Fibroblast of lung (primary cell): Measurements from ENCODE around the gene ALMS1. TPM values are rescaled to one million over a fixed set of nuclear protein-coding genes. Genes with fewer than 3 reads are reported as not detected.
"Not testable (repeated sequence)": the region's sequence is repeated elsewhere in the genome, so short reads cannot be mapped to it uniquely, and the experiment has no call there.

Experiments used
- DNase-seq, 2 donors: peaks; one replicate each; pipeline versions ENCODE4 v3.0.0 to v3.0.0-alpha.2; 2010; ENCODE audit warnings: low read depth in 2 of 2
- H2AFZ ChIP-seq: 2 replicates; pipeline ENCODE4 v1.5.1; 2012; ENCODE audit warnings: low read length, control low read depth, inconsistent platforms
- H3K27ac ChIP-seq: 2 replicates; pipeline ENCODE4 v1.5.1; 2011; ENCODE audit warnings: low read length, control low read depth; ENCODE audit not compliant: insufficient read depth
- H3K27me3 ChIP-seq: 2 replicates; pipeline ENCODE4 v1.5.1; 2011; ENCODE audit warnings: mild to moderate bottlenecking, low read length; ENCODE audit not compliant: control insufficient read depth, insufficient read depth
- H3K36me3 ChIP-seq: 2 replicates; pipeline ENCODE4 v1.5.1; 2011; ENCODE audit warnings: low read length; ENCODE audit not compliant: control insufficient read depth, insufficient read depth
- H3K4me1 ChIP-seq: 2 replicates; pipeline ENCODE4 v1.5.1; 2011; ENCODE audit warnings: low read length; ENCODE audit not compliant: control insufficient read depth, insufficient read depth; ENCODE audit errors: extremely low read depth
- H3K4me2 ChIP-seq: 2 replicates; pipeline ENCODE4 v1.5.1; 2011; ENCODE audit warnings: low read length, control low read depth; ENCODE audit not compliant: insufficient read depth; ENCODE audit errors: extremely low read depth
- H3K4me3 ChIP-seq, 4 experiments: fragments of 200-600 bp in 1 of 4; sonication (generic) in 1 of 4; replicated peaks in 1 of 4; 2 replicates each; pipeline ENCODE4 v1.5.1; 2011 to 2016; ENCODE audit warnings: low read length in 4 of 4, low read depth in 3 of 4, mild to moderate bottlenecking in 3 of 4, control low read depth in 2 of 4, inconsistent platforms in 1 of 4, mixed read lengths in 1 of 4; ENCODE audit not compliant: insufficient read depth in 1 of 4; ENCODE audit errors: control extremely low read depth in 1 of 4
- H3K79me2 ChIP-seq: 2 replicates; pipeline ENCODE4 v1.5.1; 2012; ENCODE audit warnings: mild to moderate bottlenecking, low read length, inconsistent platforms; ENCODE audit not compliant: control insufficient read depth, insufficient read depth
- H3K9ac ChIP-seq: 2 replicates; pipeline ENCODE4 v1.5.1; 2011; ENCODE audit warnings: mild to moderate bottlenecking, low read length, control low read depth; ENCODE audit not compliant: insufficient read depth
- H3K9me3 ChIP-seq: 2 replicates; pipeline ENCODE4 v1.5.1; 2012; ENCODE audit warnings: low read depth, low read length; ENCODE audit not compliant: control insufficient read depth, insufficient read depth
- H4K20me1 ChIP-seq: 2 replicates; pipeline ENCODE4 v1.5.1; 2011; ENCODE audit warnings: low read length; ENCODE audit not compliant: control insufficient read depth, insufficient read depth; ENCODE audit errors: extremely low read depth
- EZH2 ChIP-seq: IDR thresholded peaks from 2 replicates; pipeline ENCODE4 v1.5.1; 2012; ENCODE audit warnings: low read length, control low read depth, mild to moderate bottlenecking; ENCODE audit errors: missing control alignments
- polyA plus RNA-seq, 2 donors: library from polyadenylated mRNA; depleted of rRNA in 1 of 2; stranded (reverse) in 1 of 2; unstranded in 1 of 2; fragments of >200 nt; gene quantifications; 2 replicates each; pipeline ENCODE4 v1.2.1, GENCODE V29; 2011 to 2012; ENCODE audit warnings: missing spikeins in 1 of 2
- total RNA-seq: library from RNA; depleted of rRNA; stranded (reverse); fragments of >200 nt; gene quantifications from 2 replicates; pipeline ENCODE4 v1.2.1, GENCODE V29; 2014
- TF ChIP-seq, protein P1 (sequence below), 2 donors: IDR thresholded peaks in 1 of 2; conservative IDR thresholded peaks in 1 of 2; 1 replicate in 1 of 2; 2 replicates in 1 of 2; pipeline ENCODE4 v1.5.1; 2011 to 2012; ENCODE audit warnings: low read length in 2 of 2, control low read depth in 1 of 2, inconsistent platforms in 1 of 2, low read depth in 1 of 2, mild to moderate bottlenecking in 1 of 2

ALMS1 gene
- total and polyA plus RNA-seq, 2 donors (not counting 1 experiment from before 2014, with no cell fraction given), result 7.5 to 13.4 TPM

DNA sequence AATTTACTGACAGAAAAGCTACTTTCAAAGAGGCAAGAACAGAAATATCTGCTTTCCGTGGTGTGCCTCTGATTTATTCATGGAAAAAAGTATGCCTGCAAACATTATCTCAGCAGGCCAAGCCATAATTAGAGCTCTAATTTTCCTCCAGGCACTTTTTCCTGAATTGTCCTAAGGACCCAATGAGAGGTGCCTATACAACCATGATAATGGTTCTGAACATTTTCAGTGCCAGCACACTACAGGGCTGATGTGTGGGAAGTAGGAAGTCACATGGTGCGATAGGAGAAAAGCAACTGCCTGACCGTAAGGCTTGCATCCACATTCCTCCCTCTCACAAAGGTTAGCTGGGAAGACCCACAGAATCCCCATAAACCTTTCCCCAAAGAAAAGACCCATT is 46.4 kb upstream of the ALMS1 start:
- no peak for TF ChIP-seq EZH2
- TF ChIP-seq, protein P1, sequence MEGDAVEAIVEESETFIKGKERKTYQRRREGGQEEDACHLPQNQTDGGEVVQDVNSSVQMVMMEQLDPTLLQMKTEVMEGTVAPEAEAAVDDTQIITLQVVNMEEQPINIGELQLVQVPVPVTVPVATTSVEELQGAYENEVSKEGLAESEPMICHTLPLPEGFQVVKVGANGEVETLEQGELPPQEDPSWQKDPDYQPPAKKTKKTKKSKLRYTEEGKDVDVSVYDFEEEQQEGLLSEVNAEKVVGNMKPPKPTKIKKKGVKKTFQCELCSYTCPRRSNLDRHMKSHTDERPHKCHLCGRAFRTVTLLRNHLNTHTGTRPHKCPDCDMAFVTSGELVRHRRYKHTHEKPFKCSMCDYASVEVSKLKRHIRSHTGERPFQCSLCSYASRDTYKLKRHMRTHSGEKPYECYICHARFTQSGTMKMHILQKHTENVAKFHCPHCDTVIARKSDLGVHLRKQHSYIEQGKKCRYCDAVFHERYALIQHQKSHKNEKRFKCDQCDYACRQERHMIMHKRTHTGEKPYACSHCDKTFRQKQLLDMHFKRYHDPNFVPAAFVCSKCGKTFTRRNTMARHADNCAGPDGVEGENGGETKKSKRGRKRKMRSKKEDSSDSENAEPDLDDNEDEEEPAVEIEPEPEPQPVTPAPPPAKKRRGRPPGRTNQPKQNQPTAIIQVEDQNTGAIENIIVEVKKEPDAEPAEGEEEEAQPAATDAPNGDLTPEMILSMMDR (conservative IDR thresholded peaks at IDR 0.05 in 1 of 2, IDR thresholded peaks at IDR 0.05 in 1 of 2; ENCODE audit: low read depth in 1 of 2, low read length in 2 of 2), result no peak
- H3K9me3 ChIP-seq, result no peaks in the 10 kb centered on the region
- no peak overlapping the region for H3K9ac ChIP-seq
- no peaks in the 10 kb centered on the region for H3K27me3 ChIP-seq
- no peak overlapping the region for H3K4me3 ChIP-seq
- no peak overlapping the region for H3K4me2 ChIP-seq
- H3K79me2 ChIP-seq, result no peaks in the 10 kb centered on the region
- no peaks in the 10 kb centered on the region for H3K4me1 ChIP-seq
- H2AFZ ChIP-seq, result no peak overlapping the region
- DNase-seq, result no peak
- H4K20me1 ChIP-seq, result no peaks in the 10 kb centered on the region
- no peaks in the 10 kb centered on the region for H3K36me3 ChIP-seq
- H3K27ac ChIP-seq, result no peak overlapping the region

DNA sequence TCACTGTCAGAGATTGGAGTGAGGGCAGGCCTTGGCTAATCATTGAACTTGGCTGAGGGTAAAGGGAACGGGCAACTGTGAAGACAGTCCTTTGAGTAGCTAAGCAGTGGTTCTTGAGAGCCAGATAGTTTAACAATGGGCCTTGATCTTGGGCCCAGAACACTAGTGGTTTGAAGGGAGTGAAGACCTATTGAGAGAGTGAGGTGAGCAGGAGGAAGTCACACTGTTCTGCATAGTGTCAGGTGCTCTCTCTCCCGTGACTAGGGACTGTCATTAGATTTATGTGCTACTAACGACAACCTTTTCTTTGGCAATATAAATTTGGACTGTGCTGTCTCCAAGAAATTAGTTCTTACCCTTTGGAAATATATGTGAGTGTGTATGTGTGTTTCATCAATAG is 44.6 kb upstream of the ALMS1 start:
- no peak overlapping the region for H3K4me3 ChIP-seq
- no peaks in the 10 kb centered on the region for H4K20me1 ChIP-seq
- TF ChIP-seq, protein P1 (conservative IDR thresholded peaks at IDR 0.05 in 1 of 2, IDR thresholded peaks at IDR 0.05 in 1 of 2; ENCODE audit: low read depth in 1 of 2, low read length in 2 of 2), result no peak
- TF ChIP-seq EZH2, result no peak
- H3K9me3 ChIP-seq, result no peaks in the 10 kb centered on the region
- H3K27ac ChIP-seq, result no peak overlapping the region
- no peak overlapping the region for H3K4me2 ChIP-seq
- no peaks in the 10 kb centered on the region for H3K27me3 ChIP-seq
- H3K79me2 ChIP-seq, result no peaks in the 10 kb centered on the region
- no peak overlapping the region for H3K9ac ChIP-seq
- no peak for DNase-seq
- H3K36me3 ChIP-seq, result no peaks in the 10 kb centered on the region
- no peak overlapping the region for H2AFZ ChIP-seq
- no peaks in the 10 kb centered on the region for H3K4me1 ChIP-seq

DNA sequence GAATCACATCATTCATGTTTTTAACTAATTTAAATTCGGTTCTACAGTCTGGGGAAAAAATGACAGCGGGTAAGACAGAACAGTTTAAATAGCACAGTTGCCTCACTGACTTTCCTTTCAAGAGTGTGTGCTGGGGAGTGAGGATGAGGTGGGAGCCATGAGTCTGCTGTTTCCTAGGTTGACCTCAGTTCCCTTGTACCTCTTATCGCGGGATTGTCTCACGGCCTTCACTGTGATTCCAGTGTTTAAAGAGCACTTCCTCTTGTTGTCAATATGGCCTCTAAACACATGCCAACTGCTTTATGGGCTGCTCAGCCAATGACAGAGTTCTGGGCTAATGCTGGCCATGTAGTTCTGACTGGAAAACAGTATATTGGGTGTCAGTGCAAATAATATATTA is 41.6 kb upstream of the ALMS1 start:
- no peak overlapping the region for H3K9ac ChIP-seq
- no peak for DNase-seq
- TF ChIP-seq EZH2, result no peak
- TF ChIP-seq, protein P1 (conservative IDR thresholded peaks at IDR 0.05 in 1 of 2, IDR thresholded peaks at IDR 0.05 in 1 of 2; ENCODE audit: low read depth in 1 of 2, low read length in 2 of 2), result no peak
- H3K79me2 ChIP-seq, result no peaks in the 10 kb centered on the region
- no peaks in the 10 kb centered on the region for H3K27me3 ChIP-seq
- no peak overlapping the region for H2AFZ ChIP-seq
- no peak overlapping the region for H3K27ac ChIP-seq
- no peaks in the 10 kb centered on the region for H4K20me1 ChIP-seq
- no peak overlapping the region for H3K4me3 ChIP-seq
- no peaks in the 10 kb centered on the region for H3K36me3 ChIP-seq
- H3K4me2 ChIP-seq, result no peak overlapping the region
- H3K4me1 ChIP-seq, result no peaks in the 10 kb centered on the region
- no peaks in the 10 kb centered on the region for H3K9me3 ChIP-seq

DNA sequence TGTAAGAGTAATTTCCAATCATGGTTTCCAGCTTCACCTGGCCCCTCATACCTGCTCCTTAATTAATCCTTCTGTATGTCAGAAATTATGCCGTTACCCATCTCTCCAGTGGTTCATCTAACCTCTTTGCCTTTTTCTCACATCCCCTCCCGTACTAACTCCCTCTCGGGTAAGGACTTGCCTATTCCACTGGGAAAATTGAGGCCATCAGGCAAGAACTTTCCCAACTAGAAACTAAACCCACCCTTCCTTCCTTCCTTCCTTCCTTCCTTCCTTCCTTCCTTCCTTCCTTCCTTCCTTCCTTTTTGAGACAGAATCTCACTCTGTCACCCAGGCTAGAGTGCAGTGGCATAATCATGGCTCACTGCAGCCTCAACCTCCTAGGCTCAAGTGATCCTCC is 40.9 kb upstream of the ALMS1 start:
- not testable (repeated sequence) for H3K4me2 ChIP-seq, H3K9me3 ChIP-seq, H3K4me3 ChIP-seq, H3K27ac ChIP-seq, H2AFZ ChIP-seq, DNase-seq, H4K20me1 ChIP-seq, H3K36me3 ChIP-seq, H3K9ac ChIP-seq, H3K79me2 ChIP-seq, H3K27me3 ChIP-seq, H3K4me1 ChIP-seq
